Activated T-cell treated with anti-CD3 and anti-CD28 coated beads for 24 hours (primary cell): Measurements from ENCODE around the gene CHORDC1.
"Not testable (repeated sequence)": the region's sequence is repeated elsewhere in the genome, so short reads cannot be mapped to it uniquely, and the experiment has no call there.

Experiments used
- DNase-seq: peaks from one replicate; pipeline ENCODE4 v3.0.0-alpha.2; 2020; ENCODE audit warnings: low read depth

CHORDC1 gene

DNA sequence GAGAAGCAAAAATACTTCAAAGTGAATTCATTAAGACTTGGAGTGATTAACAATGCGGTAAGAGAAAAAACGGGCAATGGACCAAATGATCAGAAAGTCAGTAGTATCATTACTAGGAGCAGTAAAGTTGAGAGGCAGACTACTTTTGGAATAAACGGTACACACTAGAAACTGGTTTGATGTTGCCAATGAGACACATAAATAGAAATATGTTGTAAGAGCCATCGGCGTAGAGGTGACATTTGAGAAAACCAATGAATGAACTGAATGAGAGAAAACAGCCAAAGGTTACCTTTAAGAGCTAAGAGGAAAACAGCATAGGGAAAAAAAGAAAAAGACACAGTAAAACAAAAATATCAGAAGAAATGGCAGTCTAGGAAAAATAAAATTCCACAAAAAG, 6.2 kb downstream of the CHORDC1 start:
- no peak for DNase-seq

DNA sequence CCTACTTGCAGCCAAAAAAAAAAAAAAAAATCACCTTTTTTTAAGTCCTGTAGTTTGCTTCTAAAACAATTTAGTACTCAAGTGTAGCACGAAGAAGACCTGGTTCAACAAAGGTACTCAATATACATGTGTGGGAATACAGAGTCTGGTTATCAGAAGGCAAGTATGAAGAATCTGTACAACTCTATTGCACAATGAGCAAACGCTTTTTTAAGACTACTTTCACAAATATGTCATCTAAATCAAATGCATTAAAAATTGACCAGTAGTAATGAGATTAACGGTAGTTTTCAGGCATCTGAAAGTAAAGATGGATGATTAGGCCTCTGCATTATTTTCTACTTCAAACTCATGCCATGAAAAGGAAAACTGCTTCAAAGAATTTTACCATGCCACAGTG, 9.5 kb downstream of the CHORDC1 start:
- no peak for DNase-seq

DNA sequence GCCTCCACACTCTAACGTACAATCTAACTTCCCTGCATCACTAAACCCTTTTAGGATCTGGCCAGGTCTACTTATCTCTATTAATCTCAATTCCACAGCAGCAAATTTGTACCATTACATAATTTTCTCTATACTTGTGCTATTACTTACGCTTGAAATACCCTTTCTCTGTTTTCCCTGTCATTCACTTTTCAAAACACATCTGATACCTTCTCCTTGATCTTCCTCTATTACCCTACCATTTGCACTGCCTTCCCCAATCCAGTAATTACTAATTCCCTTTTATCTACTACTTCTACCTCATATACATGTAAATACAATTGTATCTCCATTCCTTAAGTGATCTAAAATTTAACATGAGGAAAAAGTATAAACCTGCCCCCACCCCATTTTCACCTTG, 14.0 kb downstream of the CHORDC1 start:
- no peak for DNase-seq

DNA sequence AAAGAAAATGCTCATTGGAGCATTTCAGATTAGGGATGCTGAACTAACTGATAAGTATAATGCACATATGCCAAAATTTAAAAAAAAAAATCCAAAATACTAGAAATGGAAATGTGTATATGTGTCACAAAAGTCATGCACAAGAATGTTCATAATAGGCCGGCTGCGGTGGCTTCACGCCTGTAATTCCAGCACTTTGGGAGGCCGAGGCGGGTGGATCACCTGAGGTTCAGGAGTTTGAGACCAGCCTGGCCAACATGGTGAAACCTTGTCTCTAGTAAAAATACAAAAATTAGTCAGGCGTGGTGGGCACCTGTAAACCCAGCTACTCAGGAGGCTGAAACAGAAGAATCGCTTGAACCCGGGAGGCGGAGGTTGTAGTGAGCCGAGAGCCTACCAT, 14.9 kb downstream of the CHORDC1 start:
- not testable (repeated sequence) for DNase-seq

DNA sequence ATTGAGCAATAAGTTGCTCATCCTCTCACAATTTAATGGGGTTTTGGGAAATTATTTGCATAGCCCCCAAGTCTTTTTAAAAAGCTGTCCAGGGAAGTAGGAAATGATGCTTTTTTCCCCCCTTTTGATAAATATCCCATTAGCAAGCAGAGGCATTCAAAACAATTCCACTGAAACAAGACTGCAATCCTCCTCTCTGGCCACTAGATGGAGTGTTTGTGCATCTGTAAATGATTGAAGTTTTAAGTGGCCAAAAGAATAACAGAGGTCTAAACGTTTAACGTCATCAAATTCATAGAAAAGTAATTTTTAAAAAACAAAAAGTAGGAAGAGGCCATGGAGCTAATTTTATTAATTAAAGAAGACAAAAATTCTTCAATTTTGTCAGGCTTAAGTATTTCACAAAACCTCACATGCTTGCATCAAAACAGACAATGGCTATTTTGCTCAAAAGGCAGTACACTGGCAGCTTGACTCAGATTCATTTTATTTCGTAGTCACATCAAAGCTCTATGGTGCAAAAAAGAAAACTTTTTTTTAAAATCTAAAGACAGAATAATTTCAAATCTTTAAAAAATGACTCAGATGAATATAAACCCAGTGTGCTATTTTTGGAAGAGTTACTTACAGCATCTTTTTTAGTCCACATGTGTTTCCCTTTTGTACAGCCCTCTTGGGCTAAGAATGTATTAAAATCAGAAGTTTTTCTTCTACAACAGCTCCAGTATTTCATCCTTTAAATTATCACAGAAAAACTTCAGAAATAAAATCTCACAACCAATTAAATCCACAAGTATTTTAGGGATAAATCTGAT, 17.8 kb downstream of the CHORDC1 start:
- no peak for DNase-seq

DNA sequence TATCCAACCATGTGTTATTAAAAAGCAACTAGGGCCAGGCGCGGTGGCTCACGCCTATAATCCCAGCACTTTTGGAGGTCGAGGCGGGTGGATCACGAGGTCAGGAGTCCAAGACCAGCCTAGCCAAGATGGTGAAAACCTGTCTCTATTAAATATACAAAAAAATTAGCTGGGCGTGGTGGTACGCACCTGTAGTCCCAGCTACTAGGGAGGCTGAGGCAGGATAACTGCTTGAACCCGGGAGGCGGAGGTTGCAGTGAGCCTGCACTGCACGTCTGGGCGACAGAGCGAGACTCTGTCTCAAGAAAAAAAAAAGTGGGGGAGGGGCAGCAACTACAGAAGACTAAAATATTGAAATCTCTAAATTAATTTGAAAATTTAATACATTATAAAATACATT, 18.4 kb downstream of the CHORDC1 start:
- DNase-seq = no peak

DNA sequence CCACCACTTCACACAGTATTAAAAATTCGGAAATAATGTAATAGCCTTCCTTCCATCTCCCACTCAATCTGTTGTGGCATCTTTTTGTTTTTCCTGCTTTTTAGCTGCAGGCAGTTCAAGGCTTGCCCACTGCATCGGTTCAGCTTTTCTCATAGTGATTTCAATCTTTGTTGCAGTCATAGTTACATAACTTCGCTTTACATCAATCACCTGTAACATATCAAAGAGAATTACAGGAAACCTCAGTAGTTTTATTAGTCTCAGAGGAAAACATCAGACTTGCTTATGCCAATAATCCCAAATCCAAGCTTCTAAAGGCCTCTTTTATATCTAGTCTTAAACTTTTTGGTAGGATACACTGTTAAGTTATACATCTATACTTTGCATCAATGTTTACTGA, 20.5 kb downstream of the CHORDC1 start:
- no peak for DNase-seq

DNA sequence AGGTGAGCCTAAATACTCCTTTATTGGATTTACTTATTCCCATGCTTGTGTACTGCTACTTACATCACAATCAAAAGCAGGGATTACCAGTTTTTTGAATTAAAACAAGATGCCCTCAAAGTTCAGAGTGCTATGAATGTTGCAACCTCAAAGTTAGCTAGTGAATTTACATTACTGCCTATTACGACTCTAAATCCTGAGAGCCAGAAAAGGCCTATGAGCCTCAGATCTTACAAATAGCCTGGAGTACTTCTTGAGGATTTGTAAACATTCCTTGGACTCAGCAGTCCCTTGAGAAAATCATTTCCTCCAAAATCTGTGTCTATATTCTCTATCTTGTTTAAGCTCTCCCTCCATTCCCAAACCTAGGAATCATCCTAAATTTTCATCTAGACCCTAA, 25.5 kb downstream of the CHORDC1 start:
- no peak for DNase-seq

DNA sequence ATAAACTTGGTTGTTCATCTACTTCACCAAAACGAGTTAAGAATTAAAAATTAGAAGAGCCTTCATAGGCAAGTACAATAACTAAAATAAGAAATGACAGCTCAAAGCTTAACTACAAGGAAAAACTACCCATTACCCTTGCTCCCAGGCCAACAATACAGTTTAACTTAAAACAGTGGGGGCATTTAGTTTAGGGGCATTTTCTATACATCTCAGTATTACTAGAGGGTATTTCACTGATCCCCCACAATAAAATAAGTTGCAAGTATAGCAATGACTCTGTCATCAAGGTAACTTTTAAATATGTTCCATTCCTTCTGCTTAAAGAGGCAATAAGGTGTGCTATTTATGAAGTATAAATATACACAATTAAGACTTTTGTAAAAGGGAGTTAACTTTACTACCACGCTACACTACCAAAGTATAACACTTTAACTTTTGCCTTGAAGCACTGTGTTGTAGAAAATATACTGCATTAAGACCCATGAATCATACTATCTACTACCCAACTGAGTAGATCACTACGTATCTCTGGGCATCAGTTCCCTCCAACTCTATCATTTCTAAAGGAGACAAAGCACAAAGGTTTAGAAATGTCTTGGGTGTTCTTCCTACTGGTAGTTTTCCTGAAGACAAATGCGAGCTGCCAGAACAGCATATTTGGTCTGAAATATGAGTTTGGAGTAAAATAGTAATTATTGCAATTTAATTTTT, 29.8 kb downstream of the CHORDC1 start:
- no peak for DNase-seq

DNA sequence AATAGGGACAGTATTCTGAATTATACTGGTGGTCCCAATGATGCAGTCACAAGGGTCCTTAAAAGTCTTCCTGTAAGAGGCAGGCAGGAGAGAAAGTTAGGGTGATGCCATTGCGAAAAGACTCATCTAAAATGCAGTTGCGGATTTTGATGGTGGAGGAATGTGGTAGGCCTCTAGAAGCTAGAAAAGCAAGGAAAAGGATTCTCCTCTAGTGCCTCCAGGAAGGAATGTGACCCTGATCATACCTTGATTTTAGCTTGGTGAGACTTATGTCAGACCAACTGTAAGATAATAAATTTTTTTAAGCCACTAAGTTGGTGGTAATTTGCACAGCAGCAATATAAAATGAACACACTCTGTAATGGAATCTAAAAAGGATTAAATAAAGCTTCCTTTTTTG, 33.8 kb downstream of the CHORDC1 start:
- DNase-seq = no peak

DNA sequence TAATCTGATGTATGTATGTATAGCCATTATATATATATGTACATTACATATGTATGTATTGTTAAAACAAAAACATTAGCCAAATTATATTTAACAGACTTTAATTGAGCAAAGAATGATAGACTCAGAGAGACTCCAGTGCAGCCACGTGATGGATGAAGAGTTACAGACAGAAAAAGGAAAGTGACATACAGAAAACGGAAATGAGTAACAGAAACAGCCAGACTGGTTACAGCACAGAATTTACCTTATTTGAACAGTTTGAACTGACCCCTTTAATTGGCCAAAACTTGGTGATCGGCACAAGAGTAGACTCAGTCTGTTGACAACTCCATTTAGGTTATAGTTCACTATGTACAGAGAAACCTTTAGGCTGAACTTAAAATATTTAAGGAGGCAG, 35.0 kb downstream of the CHORDC1 start:
- no peak for DNase-seq

DNA sequence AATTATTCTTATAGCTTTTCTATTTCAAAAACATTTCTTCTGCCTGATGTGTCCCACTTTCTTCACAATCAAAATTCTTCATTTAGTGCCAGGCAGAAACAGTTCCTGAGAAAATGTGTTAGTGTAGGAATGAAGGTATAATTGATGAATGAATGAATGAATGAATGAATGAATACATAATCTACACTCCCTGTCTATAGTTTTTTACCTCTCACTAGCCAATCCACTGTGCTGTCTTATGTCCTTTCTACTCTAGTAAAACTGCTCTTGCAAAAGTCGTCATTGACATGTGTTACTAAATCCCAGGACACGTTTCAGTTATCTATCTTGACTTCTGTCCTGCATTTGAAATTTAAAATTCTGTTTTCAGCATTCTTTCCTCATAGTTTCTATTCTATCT, 42.9 kb downstream of the CHORDC1 start:
- no peak for DNase-seq

DNA sequence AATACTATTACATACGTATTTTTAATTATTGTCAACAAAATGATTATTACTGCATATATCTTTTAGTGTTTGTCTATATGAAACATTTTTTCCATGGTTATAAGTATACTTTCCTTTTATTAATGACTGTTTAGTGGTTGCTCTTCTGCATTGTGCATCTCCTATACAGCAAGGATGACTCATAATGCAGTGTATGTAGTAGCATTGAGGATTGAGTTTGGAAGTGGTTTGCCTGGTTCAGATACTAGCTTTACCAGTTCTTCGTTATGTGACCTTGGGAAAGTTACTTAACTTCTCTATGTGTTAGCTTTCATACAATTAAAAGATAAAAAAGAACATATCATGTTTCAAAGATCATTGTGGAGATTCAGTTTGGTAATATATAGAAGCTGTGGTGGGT, 44.1 kb downstream of the CHORDC1 start:
- DNase-seq = no peak

DNA sequence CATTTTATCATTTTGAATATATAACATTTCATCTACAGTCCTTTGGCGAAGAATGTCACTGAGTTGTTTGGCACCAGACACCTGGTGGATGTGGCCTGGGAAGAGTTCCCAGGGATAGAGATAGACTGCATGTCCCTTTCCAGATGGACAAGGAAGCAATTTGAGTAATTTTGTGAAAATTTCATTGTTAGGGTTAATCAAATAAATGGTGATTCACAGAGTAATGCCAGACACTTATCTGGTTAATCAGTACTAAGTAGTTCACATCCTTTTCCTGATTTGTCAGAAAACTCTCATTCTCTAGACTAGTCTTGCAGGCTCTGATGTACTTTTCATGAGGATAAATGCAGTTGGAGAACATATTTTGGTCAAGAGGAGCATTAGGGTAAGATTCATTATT, 46.8 kb downstream of the CHORDC1 start:
- no peak for DNase-seq

DNA sequence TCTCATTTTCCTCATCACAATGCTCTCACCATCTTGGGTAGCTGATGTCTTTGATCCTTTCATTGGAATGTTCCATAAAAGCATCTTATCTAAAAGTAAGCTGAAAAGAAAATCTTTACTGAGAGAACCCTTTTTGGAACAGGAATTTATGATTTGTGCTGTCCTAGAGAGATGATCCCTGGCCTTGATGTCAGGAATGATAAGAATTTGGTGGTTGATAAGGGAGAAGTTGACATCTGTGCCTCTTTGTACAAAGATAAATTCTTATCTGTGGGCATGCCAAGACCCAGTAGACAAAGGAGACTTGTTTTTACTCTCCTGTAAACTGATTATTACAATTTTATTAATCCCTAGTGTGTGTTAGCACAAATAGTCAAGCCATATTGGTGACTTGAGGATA, 51.5 kb downstream of the CHORDC1 start:
- no peak for DNase-seq

DNA sequence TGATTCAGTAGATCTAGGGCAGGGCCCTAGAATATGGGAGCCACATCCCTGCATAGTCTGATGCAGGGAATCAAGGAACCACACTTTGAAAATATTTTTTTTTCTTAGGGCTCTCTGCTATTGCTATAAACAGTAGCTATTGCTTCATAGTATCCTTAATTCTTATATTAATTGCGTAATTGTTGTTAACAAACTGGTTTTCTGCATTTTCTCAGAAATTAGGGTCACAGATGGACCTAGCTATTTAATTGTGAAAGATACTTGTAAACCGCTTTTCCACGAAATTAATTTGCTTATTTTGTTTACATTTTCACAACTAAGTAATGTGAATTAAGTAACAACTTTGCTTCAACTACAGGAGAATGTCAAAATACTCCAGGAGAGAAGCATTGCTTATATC, 54.3 kb downstream of the CHORDC1 start:
- no peak for DNase-seq

DNA sequence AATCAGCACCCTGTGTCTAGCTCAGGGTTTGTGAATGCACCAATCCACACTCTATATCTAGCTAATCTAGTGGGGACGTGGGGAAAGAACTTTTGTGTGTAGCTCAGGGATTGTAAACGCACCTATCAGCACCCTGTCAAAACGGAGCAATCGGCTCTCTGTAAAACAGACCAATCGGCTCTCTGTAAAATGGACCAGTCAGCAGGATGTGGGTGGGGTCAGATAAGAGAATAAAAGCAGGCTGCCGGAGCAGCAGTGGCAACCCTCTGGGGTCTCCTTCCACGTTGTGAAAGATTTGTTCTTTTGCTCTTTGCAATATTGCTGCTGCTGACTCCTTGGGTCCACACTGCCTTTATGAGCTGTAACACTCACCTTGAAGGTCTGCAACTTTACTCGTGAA, 55.1 kb downstream of the CHORDC1 start:
- not testable (repeated sequence) for DNase-seq

DNA sequence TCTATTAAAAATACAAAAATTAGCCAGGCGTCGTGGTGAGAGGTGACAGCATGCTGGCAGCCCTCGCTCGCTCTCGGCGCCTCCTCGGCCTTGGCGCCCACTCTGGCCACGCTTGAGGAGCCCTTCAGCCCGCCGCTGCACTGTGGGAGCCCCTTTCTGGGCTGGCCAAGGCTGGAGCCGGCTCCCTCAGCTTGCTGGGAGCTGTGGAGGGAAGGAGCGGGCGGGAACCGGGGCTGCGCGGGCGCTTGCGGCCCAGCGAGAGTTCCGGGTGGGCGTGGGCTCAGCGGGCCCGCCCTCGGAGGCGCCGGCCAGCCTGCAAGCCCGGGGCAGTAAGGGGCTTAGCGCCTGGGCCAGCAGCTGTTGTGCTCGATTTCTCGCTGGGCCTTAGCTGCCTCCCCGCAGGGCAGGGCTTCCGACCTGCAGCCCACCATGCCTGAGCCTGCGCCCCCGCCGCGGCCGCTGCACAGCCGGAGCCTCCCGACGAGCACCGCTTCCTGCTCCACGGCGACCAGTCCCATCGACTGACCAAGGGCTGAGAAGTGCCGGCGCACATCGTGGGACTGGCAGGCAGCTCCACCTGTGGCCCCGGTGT, 55.8 kb downstream of the CHORDC1 start:
- not testable (repeated sequence) for DNase-seq
